ENCODE data around the gene FHOD1.

The FHOD1 gene

GRCh38 chr16:67227567-67227921 is 19.7 kb downstream of the FHOD1 start:
- Histone ChIP-seq H3K79me2 (peaks cover 8% of the 10 kb centered on the region), H3K27ac (peak overlapping the region; percentile 46), H3K9ac (peak overlapping the region; percentile 28), H3K4me3 (ENCODE audit: low read depth, low read length) (peak overlapping the region; percentile 93), H3K36me3 (ENCODE audit: control insufficient read depth, insufficient read depth, low read length) (no peaks in the 10 kb centered on the region), H3K4me1 (peaks cover 21% of the 10 kb centered on the region), H3K9me3 (ENCODE audit: control insufficient read depth, low read length) (no peaks in the 10 kb centered on the region), H2AFZ (peak overlapping the region; percentile 54), H3K27me3 (ENCODE audit: control insufficient read depth, insufficient read depth, low read length) (no peaks in the 10 kb centered on the region), H3K4me2 (ENCODE audit: low read length) (peak overlapping the region; percentile 75)
- no peak for TF ChIP-seq CTCF (IDR thresholded peaks at IDR 0.05)

DNA sequence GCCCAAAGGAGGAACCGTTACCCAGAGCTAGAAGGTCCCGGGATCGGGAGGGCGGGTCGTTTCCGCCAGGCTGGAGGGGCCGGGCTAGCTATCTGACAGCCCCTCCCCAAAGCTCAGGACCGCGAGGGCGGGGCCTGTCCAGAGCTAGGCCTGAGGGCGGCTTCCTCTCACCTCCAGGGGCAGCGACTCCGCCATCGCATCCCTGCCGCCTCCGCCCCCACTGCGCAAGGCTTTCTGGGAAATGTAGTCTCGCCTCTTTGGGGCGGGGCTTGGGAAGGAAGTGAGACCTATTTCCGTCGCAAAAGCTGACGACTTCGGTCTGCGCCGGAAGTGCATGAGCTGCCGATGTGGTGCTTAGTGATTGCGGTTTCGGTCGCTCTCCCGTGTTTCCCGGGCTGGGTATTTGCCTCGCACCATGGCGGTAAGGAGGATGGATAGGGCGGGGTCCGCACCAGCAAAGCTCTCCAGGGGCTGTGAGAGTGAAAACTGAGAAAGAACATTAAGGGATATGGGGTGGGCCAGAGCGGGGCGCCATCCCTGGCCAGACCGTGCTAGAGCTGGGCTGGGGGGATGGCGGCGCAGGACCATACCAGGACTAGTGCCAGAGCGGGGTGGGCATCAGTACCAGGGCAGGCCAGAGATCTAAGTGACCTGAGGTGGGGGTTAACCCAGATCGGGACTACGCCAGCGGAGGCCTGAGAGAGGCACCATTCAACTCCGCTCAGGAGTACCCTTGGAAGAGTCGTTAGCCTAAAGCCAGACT is 20.3 kb downstream of the FHOD1 start, which contains the start of gene TMEM208:
TSS of gene TMEM208 (plus strand) at position 327 of the 763 bp plus-strand sequence. CDS start at position 416, 89 bp downstream.
- Histone ChIP-seq H3K4me2 (ENCODE audit: low read length) (peak within 1 kb of the TSS; percentile 88), H2AFZ (peak within 1 kb of the TSS; percentile 54), H3K9me3 (ENCODE audit: control insufficient read depth, low read length) (no peaks in the 10 kb centered on the region), H3K36me3 (ENCODE audit: control insufficient read depth, insufficient read depth, low read length) (no peaks in the 10 kb centered on the region), H3K9ac (peak within 1 kb of the TSS; percentile 28), H3K79me2 (peaks cover 8% of the 10 kb centered on the region), H3K27me3 (ENCODE audit: control insufficient read depth, insufficient read depth, low read length) (no peaks in the 10 kb centered on the region), H3K27ac (peak within 1 kb of the TSS; percentile 46), H3K4me3 (ENCODE audit: low read depth, low read length) (peak within 1 kb of the TSS; percentile 93), H3K4me1 (peaks cover 21% of the 10 kb centered on the region)
- TF ChIP-seq CTCF (IDR thresholded peaks at IDR 0.05), result no peak

DNA sequence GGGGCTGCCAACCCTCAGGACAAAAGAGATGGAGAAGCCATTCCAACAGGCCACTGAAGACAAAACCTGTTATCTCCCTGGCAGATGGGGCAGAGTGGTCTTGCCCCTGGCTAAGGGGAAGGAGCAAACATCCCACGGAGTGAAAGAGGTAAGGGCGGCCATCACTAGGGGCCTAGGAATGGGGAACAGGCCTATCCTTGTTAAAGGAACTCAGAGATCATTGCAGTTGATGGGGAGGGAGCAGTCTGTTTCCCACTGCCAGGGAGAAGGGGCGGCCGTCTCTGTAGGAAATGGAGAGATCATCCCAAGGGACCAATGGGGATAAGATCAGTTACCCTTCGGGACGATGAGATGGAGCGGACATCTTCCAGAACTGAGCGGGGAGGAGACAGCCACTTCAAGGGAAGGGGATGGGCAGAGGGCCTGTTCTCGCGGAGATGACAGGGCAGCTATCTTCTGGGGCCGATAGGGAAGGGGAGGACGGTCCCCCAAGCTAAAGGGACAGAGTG is 20.9 kb downstream of the FHOD1 start:
- H3K4me2 ChIP-seq (ENCODE audit: low read length), result peak overlapping the region; percentile 88
- peak overlapping the region; percentile 54 for H2AFZ ChIP-seq
- peaks cover 8% of the 10 kb centered on the region for H3K79me2 ChIP-seq
- no peak overlapping the region for H3K9ac ChIP-seq
- no peaks in the 10 kb centered on the region for H3K36me3 ChIP-seq (ENCODE audit: control insufficient read depth, insufficient read depth, low read length)
- peaks cover 21% of the 10 kb centered on the region for H3K4me1 ChIP-seq
- peak overlapping the region; percentile 93 for H3K4me3 ChIP-seq (ENCODE audit: low read depth, low read length)
- H3K27ac ChIP-seq, result peak overlapping the region; percentile 46
- H3K27me3 ChIP-seq (ENCODE audit: control insufficient read depth, insufficient read depth, low read length), result no peaks in the 10 kb centered on the region
- H3K9me3 ChIP-seq (ENCODE audit: control insufficient read depth, low read length), result no peaks in the 10 kb centered on the region
- TF ChIP-seq CTCF (IDR thresholded peaks at IDR 0.05), result no peak

DNA sequence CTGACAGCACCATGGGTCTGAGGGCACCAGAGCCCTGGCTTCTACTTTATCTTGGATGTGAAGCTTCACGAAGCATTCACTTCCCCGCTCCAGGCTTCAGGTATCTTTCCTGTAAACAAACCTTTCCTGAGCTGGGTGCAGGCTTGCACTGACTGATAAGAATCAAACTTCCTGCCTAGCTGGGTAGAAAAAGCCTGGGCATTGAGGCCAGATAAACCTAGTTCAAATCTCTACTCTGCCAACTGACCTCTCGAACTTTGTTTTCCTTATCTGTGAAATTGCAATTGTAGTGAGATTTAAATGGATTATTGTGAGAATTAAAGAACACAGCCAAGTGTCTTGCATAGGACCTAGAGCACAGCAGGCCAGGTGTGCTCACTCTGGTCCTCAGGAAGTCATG is 23.3 kb downstream of the FHOD1 start:
- H3K4me3 ChIP-seq (ENCODE audit: low read depth, low read length), result peak overlapping the region; percentile 14
- no peak for TF ChIP-seq CTCF (IDR thresholded peaks at IDR 0.05)
- peak overlapping the region; percentile 31 for H3K4me2 ChIP-seq (ENCODE audit: low read length)
- peaks cover 21% of the 10 kb centered on the region for H3K4me1 ChIP-seq
- H3K79me2 ChIP-seq, result peaks cover 8% of the 10 kb centered on the region
- H3K36me3 ChIP-seq (ENCODE audit: control insufficient read depth, insufficient read depth, low read length), result no peaks in the 10 kb centered on the region
- no peaks in the 10 kb centered on the region for H3K9me3 ChIP-seq (ENCODE audit: control insufficient read depth, low read length)
- no peaks in the 10 kb centered on the region for H3K27me3 ChIP-seq (ENCODE audit: control insufficient read depth, insufficient read depth, low read length)
- H2AFZ ChIP-seq, result peak overlapping the region; percentile 8
- no peak overlapping the region for H3K9ac ChIP-seq
- peak overlapping the region; percentile 87 for H3K27ac ChIP-seq
